SK-N-MC (cell line): Measurements from ENCODE around the gene NACAD.

Experiments used
- EZH2 ChIP-seq: fragments of 200-600 bp; sonication (generic); IDR thresholded peaks from one replicate; pipeline ENCODE4 v1.6.1; 2017; ENCODE audit warnings: antibody characterized with exemption
- POLR2AphosphoS5 ChIP-seq: IDR thresholded peaks from 2 replicates; pipeline ENCODE4 v1.6.1; 2012; ENCODE audit warnings: mild to moderate bottlenecking, low read depth, low read length, borderline replicate concordance

DNA sequence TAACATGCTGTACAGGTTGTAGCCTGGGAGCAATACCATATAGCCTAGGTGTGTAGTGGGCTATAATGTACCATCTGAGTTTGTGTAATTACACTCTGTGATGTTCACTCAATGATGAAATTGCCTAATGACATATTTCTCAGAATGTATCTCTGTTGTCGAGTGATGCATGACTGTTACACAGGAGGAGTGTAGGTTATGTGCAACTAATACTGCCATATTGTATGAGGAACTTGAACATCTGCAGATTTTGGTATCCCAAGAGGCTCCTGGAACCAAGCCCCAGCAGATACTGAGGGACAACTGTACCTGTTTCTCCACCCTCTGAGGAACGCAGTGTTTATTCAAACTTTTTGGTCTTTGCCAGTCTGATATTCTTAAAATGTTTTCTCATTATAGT, 38.6 kb downstream of the NACAD start:
- TF ChIP-seq EZH2 = no peak
- TF ChIP-seq POLR2AphosphoS5 = no peak
